SHP77 treated with DMSO at 0.1 percent for 48 hours (cell line): ENCODE measurements around the gene PRTFDC1.
A peak's percentile ranks its signal among the peaks of the same experiment; 100 is the strongest.
"Not testable (repeated sequence)": the region's sequence is repeated elsewhere in the genome, so short reads cannot be mapped to it uniquely, and the experiment has no call there.

Source experiments
- DNase-seq: peaks from one replicate; lab custom pipeline; 2025; lab: John Stamatoyannopoulos, UW

Gene PRTFDC1

GRCh38 chr10:24965051-24965450 is 12.6 kb upstream of the PRTFDC1 start:
- DNase-seq, result no peak

- DNase-seq, result no peak
These were observed 11.2 kb upstream of the PRTFDC1 start for GRCh38 chr10:24963521-24964041.

GRCh38 chr10:24962995-24963394 is 10.6 kb upstream of the PRTFDC1 start:
- DNase-seq, result no peak

GRCh38 chr10:24961582-24961981 is 9.2 kb upstream of the PRTFDC1 start:
- DNase-seq, result no peak

GRCh38 chr10:24959382-24959730 is 7.0 kb upstream of the PRTFDC1 start:
- DNase-seq, result no peak

DNA sequence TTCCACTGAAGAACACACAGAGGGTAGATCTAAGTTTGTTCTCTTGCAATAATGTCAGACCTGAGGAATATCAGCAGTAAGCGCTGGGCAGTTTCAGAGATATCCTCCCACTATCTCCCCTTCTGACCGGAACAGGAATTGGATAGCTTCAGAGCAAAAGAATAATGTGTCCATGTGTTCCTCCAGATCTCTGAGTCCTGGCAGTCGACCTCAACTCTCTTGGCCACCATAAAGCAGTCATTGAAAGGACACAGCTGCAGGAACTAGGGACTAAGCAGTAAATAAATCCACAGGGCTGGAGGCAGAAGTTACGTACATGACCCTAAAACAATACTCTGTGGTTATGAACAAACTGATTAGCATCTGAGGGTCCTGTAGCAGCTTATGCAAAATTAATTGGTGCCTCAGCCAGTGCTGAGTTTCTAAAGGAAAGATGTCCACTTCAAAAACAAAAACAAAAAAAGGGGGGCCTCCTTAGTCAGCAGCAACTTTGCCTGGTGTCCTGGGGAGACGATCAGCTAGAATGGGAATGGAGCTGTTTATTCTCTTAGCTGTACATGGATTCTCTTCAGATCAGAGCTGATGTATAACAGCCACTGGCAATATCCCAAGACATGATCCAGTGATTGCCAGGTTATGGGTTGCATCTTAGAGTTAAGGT is 6.4 kb upstream of the PRTFDC1 start:
- DNase-seq, result no peak

DNA sequence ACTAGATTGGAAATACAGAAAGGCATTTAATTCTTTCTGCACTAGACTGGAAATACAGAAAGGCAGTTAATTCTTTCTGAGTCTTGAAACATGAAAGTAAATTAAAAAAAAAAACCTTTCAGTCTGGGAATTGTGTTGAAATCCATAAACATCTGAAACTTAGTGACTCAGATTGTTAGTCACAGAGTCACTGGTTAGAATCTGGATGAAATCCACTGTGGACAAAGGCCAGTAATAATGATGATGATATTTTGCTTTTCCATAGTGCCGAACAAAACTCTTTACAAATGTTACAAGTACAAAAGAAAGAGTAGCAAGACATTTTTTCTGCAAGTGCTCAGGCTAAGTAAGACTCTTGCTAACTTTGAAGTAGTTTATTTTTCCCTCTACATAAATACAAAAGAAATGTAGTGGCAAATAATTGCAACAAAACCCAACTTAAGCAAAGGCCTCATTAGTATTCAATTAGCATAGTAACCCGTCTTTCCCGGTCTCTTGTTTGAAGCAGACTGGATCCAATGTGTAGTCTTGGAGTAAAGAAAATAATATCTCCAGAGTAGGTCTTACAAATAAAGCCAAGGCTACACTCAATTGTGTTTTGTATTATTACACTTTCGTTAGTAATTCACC is 5.8 kb upstream of the PRTFDC1 start:
- no peak for DNase-seq

GRCh38 chr10:24957624-24958051 is 5.2 kb upstream of the PRTFDC1 start:
- DNase-seq, result not testable (repeated sequence)

DNA sequence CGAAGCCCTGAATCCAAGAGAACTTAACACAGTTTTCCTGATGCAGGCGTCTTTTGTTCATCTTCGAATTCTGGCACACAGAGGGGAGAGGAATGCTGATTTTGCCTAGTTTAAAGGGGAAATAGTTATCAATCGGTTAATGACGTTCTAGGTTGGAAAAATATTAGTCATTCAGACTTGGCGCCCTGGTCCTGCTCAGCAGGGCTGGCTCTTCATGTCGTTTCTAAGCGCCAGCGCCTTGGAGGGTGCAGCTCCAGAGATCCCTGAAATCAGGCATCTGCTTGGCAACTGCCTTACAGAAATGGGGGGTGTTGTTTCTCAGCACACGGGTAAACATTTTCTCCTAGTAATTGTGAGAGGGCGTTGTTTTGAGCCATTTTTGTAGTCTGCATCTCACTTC is 1.3 kb upstream of the PRTFDC1 start:
- DNase-seq, result no peak

GRCh38 chr10:24952707-24953645 is 570 bp upstream of the PRTFDC1 start:
- DNase-seq, result no peak

DNA sequence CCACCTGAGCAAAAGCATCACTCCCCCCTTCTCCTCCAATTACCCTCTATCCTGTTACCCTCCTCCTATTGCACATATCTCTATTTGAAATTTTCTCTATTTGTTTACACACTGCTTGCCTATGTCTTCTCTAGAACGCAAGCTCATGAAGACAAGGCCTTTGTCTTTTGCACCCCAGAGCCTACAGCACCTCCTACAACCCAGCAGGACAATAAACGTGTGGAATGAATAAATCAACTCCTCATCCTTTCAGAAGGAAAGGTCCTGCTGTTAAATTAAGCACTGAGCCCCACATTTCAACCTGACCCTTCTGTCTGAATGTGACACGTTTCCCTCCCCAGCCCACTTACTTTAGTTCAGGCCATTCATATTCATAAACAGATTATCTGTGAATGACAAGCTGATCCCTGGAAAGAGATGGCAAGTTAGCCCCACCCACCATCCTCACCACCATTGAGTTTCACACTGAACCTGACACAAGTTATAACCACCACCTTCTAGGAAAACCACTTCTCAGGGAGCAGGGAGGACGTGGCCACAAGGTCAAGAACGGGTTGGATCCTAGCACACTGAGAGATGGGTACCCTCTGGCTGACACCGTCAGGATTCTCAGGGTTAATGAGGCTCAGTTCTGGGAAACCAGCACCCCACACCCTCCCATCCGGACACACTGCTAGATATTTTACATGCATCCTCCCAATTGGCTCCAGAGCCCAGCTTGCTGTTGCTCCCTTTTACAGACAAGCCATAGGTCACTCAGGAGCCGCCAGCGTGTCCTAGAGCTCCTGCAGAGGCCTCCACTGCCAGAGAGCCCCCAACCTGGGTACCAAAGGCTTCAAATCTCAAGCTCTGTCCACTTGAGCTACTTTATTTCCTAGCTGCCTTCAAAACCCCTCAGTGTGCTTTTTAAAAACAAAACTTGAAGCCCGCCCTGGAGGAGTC is 934 bp downstream of the PRTFDC1 start:
- peak; percentile 10 for DNase-seq

GRCh38 chr10:24950439-24950838 is 2.0 kb downstream of the PRTFDC1 start:
- no peak for DNase-seq

DNA sequence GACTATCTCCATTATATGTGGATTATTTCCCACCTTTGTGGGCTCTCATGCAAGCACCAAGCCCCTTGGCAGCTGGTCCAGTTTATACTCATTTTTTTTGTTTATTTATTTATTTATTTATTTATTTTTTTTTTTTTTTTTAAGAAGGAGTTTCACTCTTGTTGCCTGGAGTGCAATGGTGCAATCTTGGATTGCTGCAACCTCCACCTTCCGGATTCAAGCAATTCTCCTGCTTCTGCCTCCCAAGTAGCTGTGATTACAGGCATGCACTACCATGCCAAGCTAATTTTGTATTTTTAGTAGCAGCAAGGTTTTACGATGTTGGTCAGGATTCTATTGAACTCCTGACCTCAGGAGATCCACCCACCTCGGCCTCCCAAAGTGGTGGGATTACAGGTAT is 2.8 kb downstream of the PRTFDC1 start:
- no peak for DNase-seq

DNA sequence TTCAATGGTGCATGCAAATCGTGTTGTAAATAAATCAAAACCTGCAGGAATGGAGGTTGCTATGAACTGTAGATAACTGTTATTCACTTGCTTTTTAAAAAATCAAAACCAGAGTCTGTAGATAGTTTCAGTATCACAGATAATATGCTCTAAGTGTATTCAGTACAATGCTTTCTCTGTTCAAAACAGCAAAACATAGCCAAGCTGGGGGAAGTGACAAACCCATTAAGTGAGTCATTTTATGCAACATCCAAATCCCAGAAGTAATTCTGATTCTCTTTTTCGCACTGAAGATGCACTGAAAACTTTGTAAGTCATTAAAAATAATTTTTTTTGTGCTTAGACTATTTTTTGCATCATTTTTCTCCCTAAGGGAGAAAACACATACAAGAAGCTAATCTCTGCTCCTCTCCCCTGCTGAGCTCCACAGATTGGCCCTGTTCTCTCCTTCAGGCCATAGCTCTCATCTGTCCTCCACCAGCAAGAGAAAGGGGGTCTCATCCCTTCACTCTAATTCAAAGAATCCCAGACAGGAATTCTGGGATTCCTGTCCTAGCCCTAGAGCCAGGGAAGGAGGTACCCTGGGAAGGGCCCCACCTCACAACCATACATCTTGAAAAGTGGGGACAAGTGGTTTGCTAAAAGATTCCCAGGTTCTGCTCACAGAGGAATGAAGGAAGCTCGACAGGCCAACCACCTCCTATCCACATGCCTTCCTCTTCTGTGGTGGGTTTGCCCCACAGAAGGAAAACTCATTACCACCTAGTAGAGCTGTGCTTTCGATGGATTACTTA is 4.9 kb downstream of the PRTFDC1 start:
- DNase-seq, result no peak

DNA sequence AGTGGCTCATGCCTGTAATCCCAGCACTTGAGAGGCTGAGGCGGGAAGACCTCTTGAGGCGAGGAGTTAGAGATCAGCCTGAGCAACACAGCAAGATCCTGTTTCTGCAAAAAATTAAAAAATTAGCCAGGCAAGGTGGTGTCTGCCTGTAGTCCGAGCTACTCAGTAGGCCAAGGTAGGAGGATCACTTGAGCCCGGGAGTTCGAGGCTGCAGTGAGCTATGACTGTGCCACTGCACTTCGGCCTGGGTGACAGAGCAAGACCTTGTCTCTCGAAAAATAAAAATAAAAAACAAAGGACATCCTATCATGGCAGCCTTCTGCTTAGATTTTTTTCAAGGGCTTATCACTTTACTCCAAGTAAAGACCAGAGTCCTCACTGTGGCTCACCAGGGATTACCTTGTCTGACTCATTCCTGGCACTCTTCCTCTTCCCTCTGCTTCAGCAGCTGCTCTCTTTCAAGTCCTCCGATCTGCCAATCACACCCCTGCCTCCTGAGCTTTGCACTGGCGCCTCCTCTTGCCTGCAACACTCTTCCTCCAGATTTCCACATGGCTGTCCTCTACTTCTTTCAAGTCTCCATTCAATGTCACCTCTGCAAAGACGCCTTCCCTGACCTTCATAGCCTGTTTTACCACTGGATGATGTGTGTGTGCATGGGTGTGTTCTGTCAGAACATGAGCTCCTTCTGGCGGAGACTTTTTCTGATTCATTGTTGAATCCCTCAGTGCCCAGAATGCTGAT is 7.7 kb downstream of the PRTFDC1 start:
- DNase-seq, result no peak

DNA sequence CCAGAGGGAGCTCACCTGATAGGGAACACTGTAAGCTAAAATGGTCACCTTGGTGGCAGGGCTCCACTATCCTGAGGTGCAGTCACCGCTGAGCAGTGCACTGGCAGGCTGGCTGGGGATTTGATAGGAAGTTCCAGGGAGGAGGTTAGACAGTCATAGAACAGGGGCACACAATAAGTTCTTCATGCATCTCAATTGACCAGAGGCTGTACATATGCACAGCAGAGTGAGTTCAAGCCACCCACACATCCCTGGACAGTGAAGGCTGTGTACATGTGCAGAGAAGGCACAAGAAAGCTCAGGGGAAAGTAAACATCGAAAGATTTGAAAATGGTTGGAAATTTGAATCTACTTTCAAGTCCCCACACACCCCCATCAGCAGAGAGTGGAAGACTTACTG is 13.9 kb downstream of the PRTFDC1 start:
- no peak for DNase-seq

DNA sequence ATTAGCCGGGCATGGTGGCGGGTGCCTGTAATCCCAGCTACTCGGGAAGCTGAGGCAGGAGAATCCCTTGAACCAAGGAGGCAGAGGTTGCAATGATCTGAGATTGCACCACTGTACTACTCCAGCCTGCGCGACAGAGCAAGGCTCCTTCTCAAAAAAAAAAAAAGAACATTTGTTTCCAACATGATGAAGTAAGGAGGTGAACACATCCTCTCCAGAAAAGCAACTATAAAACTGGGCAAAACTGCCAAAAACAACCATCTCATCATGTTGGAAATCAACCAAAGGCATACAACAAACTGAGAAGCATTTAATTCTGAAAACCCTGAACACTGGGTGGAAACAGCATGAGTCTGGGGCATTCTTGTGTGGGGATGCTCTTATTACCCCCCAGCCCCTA is 14.3 kb downstream of the PRTFDC1 start:
- DNase-seq, result no peak

DNA sequence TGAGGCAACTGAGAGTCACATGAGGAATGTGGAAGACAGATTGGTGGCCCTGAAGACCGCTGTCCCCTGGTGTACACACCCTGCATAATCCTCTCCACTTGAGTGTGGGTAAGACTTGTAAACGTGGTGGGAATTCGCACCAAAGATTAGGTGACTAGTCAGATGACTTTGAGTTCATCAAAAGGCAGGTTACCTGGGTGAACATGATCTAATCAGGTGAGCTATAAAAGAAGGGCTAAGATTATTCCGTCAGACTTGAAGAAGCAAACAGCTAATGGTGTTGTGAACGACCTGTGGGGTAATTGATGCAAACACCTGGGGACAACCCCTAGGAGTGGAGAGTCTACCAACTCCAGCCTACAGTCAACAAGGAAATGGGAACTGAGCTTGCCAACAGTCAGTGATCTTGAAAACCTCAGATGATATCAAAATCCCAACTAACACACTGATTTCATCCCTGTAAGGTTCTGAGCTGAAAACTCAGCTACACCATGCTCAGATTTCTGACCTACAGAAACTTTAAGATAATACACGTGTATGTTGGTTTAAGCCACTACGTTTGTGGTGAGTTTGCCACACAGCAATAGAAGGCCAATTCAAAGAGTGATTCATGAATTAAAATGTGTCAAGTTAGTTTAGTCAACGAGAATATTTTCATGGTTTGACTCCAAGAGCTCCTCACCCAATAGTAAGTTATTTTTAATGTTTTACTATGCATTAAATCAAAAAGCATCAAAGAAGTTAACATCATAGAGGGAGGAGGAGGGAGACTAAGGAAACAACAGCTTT is 16.7 kb downstream of the PRTFDC1 start:
- DNase-seq, result no peak

DNA sequence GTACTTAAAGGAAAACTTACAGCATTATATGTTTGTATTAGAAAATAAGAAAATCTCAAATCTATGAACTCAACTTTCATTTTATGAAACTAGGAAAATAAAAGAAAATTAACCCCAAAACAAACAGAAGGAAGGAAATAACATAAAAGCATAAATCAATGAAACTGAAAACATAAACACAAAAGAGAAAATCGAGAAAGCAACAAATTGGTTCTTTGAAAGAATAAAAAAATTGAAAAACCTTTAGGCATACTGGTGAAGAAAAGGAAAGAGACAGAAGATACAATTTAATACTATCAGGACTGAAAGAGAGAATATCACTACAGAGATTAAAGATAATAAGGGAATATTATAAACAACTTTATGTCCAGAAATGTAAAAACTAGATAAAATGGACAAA is 21.2 kb downstream of the PRTFDC1 start:
- no peak for DNase-seq
